Mucosa of descending colon (tissue), 3 donors: ENCODE results near the gene RHBDL2. TPM values are rescaled to one million over a fixed set of nuclear protein-coding genes. Genes with fewer than 3 reads are reported as not detected.
"Not testable (repeated sequence)": the region's sequence is repeated elsewhere in the genome, so short reads cannot be mapped to it uniquely, and the experiment has no call there.

Source experiments
- ATAC-seq: fragments of 200-7000 bp; cut with Tn5 transposase; one replicate; pipeline ENCODE4 v1.9.1; 2020; ENCODE audit warnings: mild to moderate bottlenecking, moderate library complexity
- DNase-seq, 3 donors: peaks; one replicate each; pipeline ENCODE4 v3.0.0-alpha.2; 2020
- H3K36me3 ChIP-seq: fragments of 200-600 bp; one replicate; pipeline ENCODE4 v1.8.0; 2021; ENCODE audit warnings: low read depth, mild to moderate bottlenecking
- H3K4me1 ChIP-seq: fragments of 200-600 bp; one replicate; pipeline ENCODE4 v1.8.0; 2021; ENCODE audit warnings: low read depth, mild to moderate bottlenecking
- H3K4me3 ChIP-seq: fragments of 200-600 bp; one replicate; pipeline ENCODE4 v1.8.0; 2021; ENCODE audit warnings: mild to moderate bottlenecking
- H3K9me3 ChIP-seq: fragments of 200-600 bp; one replicate; pipeline ENCODE4 v1.8.0; 2021; ENCODE audit warnings: mild to moderate bottlenecking
- intact Hi-C, 2 donors: fragments of 100-400 bp; cut with DNase I in 1 of 2; cut with micrococcal nuclease in 1 of 2; formaldehyde crosslinking; loops; one replicate each; pipeline versions ENCODE4 v1.11.0 to v1.11.1; 2022; cut with DNase I, micrococcal nuclease
- total RNA-seq, 3 donors: library from RNA; stranded (reverse); fragmentation: NEBNext Ultra II Directional in 2 of 3; extraction: Animal tissue kit (Norgen Biotek cat#: 25700) in 2 of 3; gene quantifications; one replicate each; pipeline versions ENCODE4 v1.2.1 to v1.2.4, GENCODE V29; 2021 to 2023
- TF ChIP-seq, protein P1 (sequence below): fragments of 200-600 bp; IDR thresholded peaks from one replicate; pipeline ENCODE4 v1.8.0; 2022; ENCODE audit warnings: antibody characterized with exemption, mild to moderate bottlenecking
- donor health status: DM: no; HTN: no; CAD: no; lungs with moderate emphysema.
- donor health status: DM: no; HTN: no; CAD: no.
- donor health status: DM: no; HTN: yes; CAD: no.

Gene RHBDL2
- total RNA-seq, 3 donors from 2014 or later = 16.6 to 50.5 (median 23.7) TPM

DNA sequence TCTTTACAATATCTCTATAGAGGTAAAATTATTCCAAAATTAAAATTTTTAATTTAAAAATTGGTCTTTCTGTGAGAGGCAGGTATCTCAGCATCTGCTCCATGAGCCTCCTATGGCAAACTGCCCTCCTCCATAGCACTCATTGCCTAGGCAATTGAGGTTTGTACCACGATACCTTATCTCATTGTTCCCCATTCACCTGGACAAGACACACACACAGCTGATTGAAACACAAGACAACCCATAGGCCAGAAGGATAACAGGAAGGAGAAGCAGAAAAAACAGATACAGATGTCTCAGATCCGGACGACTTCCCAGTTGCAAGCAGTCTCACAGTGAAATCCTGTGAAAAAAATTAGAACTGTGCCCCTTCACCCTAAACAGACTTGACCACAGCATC, 24.3 kb downstream of the RHBDL2 start:
- ATAC-seq (no peak), DNase-seq (no peak)
- no peak overlapping the region for H3K4me3 ChIP-seq
- intact Hi-C loops = no loop called here
- H3K9me3 ChIP-seq = no peaks in the 10 kb centered on the region
- TF ChIP-seq, protein P1, sequence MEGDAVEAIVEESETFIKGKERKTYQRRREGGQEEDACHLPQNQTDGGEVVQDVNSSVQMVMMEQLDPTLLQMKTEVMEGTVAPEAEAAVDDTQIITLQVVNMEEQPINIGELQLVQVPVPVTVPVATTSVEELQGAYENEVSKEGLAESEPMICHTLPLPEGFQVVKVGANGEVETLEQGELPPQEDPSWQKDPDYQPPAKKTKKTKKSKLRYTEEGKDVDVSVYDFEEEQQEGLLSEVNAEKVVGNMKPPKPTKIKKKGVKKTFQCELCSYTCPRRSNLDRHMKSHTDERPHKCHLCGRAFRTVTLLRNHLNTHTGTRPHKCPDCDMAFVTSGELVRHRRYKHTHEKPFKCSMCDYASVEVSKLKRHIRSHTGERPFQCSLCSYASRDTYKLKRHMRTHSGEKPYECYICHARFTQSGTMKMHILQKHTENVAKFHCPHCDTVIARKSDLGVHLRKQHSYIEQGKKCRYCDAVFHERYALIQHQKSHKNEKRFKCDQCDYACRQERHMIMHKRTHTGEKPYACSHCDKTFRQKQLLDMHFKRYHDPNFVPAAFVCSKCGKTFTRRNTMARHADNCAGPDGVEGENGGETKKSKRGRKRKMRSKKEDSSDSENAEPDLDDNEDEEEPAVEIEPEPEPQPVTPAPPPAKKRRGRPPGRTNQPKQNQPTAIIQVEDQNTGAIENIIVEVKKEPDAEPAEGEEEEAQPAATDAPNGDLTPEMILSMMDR = no peak
- H3K36me3 ChIP-seq = no peaks in the 10 kb centered on the region
- no peaks in the 10 kb centered on the region for H3K4me1 ChIP-seq

DNA sequence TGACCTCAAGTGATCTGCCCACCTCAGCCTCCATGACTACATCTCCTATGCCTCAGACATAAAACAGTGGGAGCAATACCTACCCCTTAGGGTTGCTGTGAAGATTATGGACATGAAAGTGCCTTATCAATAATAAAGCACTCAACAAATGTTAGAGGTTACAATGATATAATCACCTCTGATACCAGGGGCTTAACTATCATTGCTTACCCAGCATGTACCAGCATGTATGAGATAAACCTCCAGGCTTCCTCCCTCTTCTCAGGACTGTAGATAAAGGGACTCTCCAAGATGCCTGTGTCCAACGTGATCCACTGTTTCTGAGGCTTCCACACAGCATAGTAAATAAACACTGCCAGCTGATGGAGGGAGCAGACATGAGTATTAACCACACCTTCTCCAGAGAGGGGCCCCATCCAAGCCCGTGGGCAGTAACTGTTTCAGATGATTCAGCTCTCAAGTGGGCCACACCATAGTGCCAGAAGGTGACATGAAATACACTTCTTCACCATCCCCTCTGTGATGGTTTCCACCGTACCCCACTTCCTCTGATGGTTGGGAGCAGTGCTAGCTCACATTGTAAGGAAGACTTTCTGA, 26.2 kb downstream of the RHBDL2 start:
- intact Hi-C loops = no loop called here
- H3K9me3 ChIP-seq = no peaks in the 10 kb centered on the region
- TF ChIP-seq, protein P1 = no peak
- H3K4me1 ChIP-seq = no peaks in the 10 kb centered on the region
- no peak overlapping the region for H3K4me3 ChIP-seq
- H3K36me3 ChIP-seq = no peaks in the 10 kb centered on the region
- DNase-seq (no peak), ATAC-seq (no peak)

DNA sequence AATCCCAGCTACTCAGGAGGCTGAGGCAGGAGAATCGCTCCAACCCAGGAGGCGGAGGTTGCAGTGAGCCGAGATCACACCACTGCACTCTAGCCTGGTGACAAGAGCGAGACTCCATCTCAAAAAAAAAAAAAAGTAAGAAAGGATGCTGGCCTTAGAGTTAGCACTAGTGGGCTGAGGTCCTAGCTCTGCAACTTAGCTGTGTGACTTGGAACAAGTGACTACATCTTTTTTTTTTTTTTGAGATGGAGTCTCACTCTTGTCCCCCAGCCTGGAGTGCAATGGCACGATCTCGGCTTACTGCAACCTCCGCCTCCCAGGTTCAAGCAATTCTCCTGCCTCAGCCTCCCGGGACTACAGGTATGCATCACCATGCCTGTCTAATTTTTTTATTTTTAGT, 26.7 kb downstream of the RHBDL2 start:
- DNase-seq, H3K4me1 ChIP-seq, H3K9me3 ChIP-seq, H3K36me3 ChIP-seq, intact Hi-C loops, H3K4me3 ChIP-seq, ATAC-seq: not testable (repeated sequence)

DNA sequence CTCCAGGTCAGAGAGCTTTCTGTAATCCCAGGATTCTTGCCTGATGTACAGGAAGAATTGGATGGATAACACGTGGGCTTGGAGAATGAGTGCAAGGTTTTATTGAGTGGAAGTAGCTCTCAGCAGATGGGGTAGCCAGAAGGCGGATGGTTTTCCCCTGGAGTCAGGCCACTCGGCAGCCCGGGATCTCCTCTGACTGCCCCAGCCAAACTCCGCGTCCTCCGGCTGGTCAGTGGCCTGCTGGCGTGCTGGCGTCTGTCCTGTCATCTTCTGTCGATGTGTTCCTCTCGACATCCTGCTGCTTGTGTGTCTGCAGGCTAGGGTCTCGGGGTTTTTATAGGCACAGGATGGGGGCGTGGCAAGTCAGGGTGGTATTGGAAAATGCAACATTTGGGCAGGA, 32.8 kb downstream of the RHBDL2 start:
- H3K9me3 ChIP-seq = peaks cover 6% of the 10 kb centered on the region
- TF ChIP-seq, protein P1 = no peak
- H3K4me1 ChIP-seq = no peaks in the 10 kb centered on the region
- ATAC-seq = no peak
- H3K4me3 ChIP-seq = no peak overlapping the region
- intact Hi-C loops = no loop called here
- no peaks in the 10 kb centered on the region for H3K36me3 ChIP-seq
- no peak for DNase-seq

DNA sequence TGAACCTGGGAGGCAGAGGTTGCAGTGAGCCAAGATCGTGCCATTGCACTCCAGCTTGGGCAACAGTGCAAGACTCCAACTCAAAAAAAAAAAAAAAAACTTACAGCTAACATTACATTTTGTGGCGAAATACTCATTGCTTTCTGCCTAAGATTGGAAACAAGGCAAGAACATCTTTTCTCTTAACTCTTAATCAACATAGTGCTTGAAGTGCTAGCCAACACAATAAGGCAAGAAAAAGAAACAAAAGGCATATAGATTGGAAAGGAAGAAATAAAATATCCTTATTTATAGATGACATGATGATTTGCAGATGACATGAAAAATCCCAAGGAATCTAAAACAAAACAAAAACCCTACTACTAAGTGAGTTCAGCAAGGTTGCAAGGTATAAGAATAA, 35.6 kb downstream of the RHBDL2 start:
- ATAC-seq (no peak), DNase-seq (no peak)
- intact Hi-C loops = no loop called here
- Histone ChIP-seq H3K4me3 (no peak overlapping the region), H3K36me3 (no peaks in the 10 kb centered on the region), H3K9me3 (peaks cover 6% of the 10 kb centered on the region), H3K4me1 (no peaks in the 10 kb centered on the region)
- TF ChIP-seq, protein P1 = no peak

DNA sequence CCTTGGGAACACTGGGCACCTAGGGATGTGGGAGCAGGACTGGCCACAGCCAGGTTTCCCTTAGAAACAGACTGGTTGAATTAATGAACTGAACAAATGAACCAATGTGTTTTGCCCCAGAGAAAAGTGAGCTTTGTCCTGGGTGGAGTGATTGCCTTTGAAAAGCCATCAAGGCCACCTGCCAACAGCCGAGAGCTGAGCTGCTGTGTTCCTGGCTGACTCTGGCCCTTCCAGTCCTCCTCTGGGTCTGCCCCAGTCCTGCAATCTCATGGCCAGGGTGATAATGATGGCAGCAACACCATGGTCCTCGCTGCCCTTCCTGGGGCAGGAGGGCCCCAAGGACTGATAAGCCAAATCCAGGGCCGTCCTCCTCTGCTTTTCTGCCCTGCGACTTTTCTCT, 42.1 kb downstream of the RHBDL2 start:
- no peaks in the 10 kb centered on the region for H3K4me1 ChIP-seq
- ATAC-seq (peak; percentile 67), DNase-seq (peak in 1 of 3 donors; percentile 19)
- H3K4me3 ChIP-seq = no peak overlapping the region
- no peaks in the 10 kb centered on the region for H3K36me3 ChIP-seq
- TF ChIP-seq, protein P1 = no peak
- H3K9me3 ChIP-seq = no peaks in the 10 kb centered on the region
- intact Hi-C loops = no loop called here
